ENCODE results near the gene RPRML. TPM values are rescaled to one million over a fixed set of nuclear protein-coding genes. Genes with fewer than 3 reads are reported as not detected.

The RPRML gene
- total RNA-seq, 2 donors from 2014 or later = not detected

DNA sequence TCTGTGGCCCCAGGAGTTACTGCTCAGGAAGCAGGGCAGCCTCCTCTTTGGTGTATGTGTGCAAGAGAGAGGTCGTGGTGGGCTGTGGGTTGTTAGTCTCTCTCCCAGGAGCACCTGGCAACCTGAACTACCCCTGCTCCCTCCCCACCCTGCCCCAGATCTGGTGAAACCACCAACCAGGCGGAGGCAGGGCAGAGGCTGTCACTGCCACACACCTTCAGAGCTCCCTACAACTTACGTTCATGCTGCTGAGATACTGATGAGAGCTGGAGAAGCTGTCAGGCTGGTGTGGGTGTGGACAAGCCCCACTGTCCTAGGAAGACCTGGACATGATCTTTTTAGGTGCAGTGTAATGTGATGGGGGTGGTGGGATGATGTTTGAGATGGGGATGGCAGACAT is 31.8 kb downstream of the RPRML start:
- Histone ChIP-seq H3K4me1 (peaks cover 0 to 35% of the 10 kb centered on the region in 2 donors), H3K4me3 (no peak overlapping the region), H3K36me3 (no peaks in the 10 kb centered on the region), H3K27ac (no peak overlapping the region), H3K9me3 (no peaks in the 10 kb centered on the region), H3K27me3 (no peaks in the 10 kb centered on the region)
- TF ChIP-seq, protein P1, sequence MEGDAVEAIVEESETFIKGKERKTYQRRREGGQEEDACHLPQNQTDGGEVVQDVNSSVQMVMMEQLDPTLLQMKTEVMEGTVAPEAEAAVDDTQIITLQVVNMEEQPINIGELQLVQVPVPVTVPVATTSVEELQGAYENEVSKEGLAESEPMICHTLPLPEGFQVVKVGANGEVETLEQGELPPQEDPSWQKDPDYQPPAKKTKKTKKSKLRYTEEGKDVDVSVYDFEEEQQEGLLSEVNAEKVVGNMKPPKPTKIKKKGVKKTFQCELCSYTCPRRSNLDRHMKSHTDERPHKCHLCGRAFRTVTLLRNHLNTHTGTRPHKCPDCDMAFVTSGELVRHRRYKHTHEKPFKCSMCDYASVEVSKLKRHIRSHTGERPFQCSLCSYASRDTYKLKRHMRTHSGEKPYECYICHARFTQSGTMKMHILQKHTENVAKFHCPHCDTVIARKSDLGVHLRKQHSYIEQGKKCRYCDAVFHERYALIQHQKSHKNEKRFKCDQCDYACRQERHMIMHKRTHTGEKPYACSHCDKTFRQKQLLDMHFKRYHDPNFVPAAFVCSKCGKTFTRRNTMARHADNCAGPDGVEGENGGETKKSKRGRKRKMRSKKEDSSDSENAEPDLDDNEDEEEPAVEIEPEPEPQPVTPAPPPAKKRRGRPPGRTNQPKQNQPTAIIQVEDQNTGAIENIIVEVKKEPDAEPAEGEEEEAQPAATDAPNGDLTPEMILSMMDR (IDR thresholded peaks at IDR 0.05) = no peak
- DNase-seq (ENCODE audit: low spot score) = no peak

DNA sequence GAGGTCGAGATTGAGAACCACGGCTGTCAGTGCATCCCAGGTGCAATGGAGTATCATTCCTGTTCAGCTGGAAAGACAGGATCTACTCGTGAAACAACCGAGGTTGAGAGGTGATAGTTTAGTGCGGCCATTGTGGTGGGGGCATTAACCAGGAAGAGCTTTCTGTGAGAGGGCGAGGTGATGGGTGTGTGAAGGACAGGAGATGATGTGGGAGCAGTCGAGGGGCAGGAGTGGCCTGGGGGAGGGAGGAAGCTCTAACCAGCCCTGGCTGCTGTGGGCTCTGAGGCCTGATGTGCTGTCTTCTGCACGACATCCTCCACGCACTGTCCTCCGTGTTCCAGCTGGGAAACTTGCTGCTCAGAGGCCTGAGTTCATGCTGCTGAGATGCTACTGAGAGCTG is 34.1 kb downstream of the RPRML start:
- Histone ChIP-seq H3K36me3 (peaks cover 7% of the 10 kb centered on the region), H3K27ac (no peak overlapping the region), H3K4me1 (peaks cover 0 to 21% of the 10 kb centered on the region in 2 donors), H3K9me3 (no peaks in the 10 kb centered on the region), H3K27me3 (no peaks in the 10 kb centered on the region), H3K4me3 (no peak overlapping the region)
- no peak for DNase-seq (ENCODE audit: low spot score)
- TF ChIP-seq, protein P1 (IDR thresholded peaks at IDR 0.05) = no peak

DNA sequence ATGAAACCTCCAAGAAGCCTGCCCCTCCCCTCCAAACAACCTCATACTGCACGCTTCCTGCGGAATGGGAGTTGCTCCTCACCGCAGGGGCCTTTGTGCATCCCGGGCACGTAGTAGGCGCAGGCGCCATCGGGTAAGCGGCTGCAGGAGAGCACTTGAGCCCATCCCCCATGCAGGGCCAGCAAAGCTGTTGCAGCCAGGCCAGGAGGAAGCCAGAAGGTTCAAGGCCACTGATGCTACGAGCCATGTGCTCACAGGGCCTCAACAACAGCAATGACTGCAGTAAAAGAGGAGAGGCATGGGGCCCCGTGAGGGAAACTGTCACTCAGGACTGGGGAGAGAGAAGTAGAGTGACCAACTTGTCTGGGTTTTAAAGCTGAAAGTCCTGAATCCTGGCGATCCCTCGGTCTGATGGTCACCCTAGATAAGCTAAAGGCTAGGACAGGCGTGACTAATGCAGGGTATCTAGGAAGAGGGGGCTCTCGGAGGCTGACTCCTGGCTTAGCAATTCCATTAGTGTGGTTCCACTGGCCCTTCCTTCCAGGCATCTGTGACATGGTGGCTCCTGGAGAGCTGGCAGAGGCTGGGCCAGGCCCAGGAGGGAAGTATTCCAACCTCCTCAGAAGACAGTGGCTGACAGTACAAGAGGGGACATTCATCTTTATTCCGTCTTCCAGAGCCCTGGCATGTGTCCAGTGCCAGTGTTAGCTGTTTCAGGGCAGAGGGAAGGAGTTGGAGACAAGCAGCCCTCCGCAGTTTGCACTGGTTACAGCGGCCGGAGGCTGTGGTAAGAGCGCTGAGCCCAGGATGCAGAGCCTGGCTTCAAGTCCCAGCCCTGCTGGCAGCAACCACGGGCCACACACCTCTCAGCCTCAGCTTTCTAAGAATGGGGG is 35.3 kb downstream of the RPRML start:
- H3K4me1 ChIP-seq = peaks cover 0 to 21% of the 10 kb centered on the region in 2 donors
- TF ChIP-seq, protein P1 (IDR thresholded peaks at IDR 0.05) = no peak
- DNase-seq (ENCODE audit: low spot score) = no peak
- no peak overlapping the region for H3K4me3 ChIP-seq
- no peaks in the 10 kb centered on the region for H3K9me3 ChIP-seq
- H3K36me3 ChIP-seq = peaks cover 19% of the 10 kb centered on the region
- H3K27me3 ChIP-seq = no peaks in the 10 kb centered on the region
- no peak overlapping the region for H3K27ac ChIP-seq

DNA sequence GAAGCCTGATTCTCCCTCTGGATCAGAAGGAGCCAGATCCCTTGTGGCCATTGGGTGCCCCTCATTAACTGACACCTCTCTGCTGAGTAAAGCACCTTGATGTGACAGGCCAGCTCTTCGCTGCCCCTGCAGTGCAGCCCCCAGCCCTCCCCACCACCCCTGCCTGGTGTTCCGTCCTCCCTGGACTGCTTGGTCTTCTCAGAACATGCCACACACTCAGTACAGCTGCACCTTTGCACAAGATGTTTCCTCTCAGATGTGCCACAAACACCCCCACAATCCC is 35.9 kb downstream of the RPRML start:
- peaks cover 0 to 21% of the 10 kb centered on the region in 2 donors for H3K4me1 ChIP-seq
- H3K9me3 ChIP-seq = no peaks in the 10 kb centered on the region
- no peaks in the 10 kb centered on the region for H3K27me3 ChIP-seq
- H3K4me3 ChIP-seq = no peak overlapping the region
- DNase-seq (ENCODE audit: low spot score) = no peak
- H3K27ac ChIP-seq = no peak overlapping the region
- peaks cover 24% of the 10 kb centered on the region for H3K36me3 ChIP-seq
- TF ChIP-seq, protein P1 (IDR thresholded peaks at IDR 0.05) = no peak

DNA sequence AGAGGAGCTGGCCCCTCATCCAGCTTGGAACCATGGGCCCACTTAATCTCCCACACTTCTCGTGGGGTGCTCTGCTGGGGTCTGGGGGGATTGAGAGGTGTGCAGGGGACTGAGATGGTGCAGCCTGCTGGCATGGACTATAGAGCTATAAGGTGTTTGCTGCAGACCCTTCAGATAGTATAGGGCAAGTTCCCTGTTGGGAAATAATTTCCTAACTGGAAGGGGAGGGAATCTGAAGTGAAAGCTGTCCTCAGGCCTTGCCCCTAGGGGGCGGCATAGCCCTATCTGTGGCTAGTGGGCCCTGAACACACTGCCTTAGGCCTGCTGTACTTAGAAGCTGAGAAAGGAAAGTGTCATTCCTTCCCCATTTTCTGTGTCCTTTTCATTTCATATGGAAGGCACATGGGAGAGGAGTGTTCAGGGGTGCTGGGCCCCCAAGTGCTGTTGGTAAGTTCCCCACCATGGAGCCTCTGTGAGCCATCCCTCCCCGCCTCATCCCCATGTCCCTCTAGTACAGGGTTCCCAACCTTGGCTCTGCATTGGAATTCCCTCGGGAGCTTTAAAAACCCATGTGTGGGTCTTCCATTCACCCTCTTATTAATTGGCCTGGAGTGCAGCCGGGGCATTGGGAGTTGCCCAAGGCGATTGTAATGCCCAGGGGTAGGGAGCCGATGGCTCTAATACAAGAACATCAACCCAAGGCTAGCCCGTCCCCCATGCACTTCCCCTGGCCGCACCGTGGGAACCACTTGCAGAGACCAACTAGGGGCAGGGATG is 36.4 kb downstream of the RPRML start:
- Histone ChIP-seq H3K4me3 (no peak overlapping the region), H3K9me3 (no peaks in the 10 kb centered on the region), H3K4me1 (peaks cover 0 to 21% of the 10 kb centered on the region in 2 donors), H3K27me3 (no peaks in the 10 kb centered on the region), H3K36me3 (peaks cover 30% of the 10 kb centered on the region), H3K27ac (no peak overlapping the region)
- peak; percentile 74 for DNase-seq (ENCODE audit: low spot score)
- TF ChIP-seq, protein P1 (IDR thresholded peaks at IDR 0.05) = peak; percentile 73 to 86

All from right atrium auricular region (tissue), 2 donors.